NOMO-1 treated with DMSO at 0.1 percent for 48 hours (cell line): ENCODE measurements around the gene COQ8B.

ENCODE experiments used
- DNase-seq: peaks from one replicate; lab custom pipeline; 2025; ENCODE audit not compliant: unreplicated experiment; lab: John Stamatoyannopoulos, UW

The COQ8B gene

GRCh38 chr19:40691421-40692211 is 25.1 kb downstream of the COQ8B start:
- no peak for DNase-seq

- peak; percentile 70 for DNase-seq
Measured at GRCh38 chr19:40690693-40691420, 25.8 kb downstream of the COQ8B start.

DNA sequence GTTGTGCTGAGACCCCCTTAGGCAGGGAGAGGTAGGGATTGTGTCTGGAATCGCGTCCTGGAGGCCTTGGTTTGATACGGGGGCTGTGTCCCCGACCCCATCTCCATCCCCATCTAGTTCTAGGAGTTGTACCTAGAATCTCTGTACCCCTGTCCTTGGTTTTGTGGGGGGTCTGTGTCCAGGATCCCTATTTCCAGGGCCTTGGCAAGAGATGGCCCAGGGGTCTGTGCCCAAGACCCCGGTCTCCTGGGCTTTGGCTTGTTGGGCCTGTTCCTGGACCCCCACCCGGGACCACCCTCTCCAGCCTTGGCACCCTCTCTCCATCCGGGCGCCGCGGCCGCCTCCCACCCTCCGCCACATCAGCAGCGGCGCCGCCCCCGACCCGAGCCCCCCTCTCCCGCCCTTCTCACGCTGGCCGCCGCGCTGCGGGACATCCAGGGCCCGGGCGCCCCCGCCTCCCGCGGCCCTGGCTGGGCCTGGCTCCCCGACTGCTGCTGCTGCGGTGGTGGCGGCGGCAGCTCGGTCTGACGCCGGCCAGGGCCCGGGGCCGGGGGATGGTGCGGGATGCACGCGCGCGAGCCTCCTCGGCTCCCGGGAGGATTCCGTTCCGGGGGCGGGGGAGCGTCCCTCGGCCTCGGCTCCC is 26.5 kb downstream of the COQ8B start, which contains the start of gene NUMBL:
TSS of gene NUMBL (minus strand) at position 602 of the 643 bp plus-strand sequence. CDS start at position 434, 168 bp downstream.
- no peak for DNase-seq

DNA sequence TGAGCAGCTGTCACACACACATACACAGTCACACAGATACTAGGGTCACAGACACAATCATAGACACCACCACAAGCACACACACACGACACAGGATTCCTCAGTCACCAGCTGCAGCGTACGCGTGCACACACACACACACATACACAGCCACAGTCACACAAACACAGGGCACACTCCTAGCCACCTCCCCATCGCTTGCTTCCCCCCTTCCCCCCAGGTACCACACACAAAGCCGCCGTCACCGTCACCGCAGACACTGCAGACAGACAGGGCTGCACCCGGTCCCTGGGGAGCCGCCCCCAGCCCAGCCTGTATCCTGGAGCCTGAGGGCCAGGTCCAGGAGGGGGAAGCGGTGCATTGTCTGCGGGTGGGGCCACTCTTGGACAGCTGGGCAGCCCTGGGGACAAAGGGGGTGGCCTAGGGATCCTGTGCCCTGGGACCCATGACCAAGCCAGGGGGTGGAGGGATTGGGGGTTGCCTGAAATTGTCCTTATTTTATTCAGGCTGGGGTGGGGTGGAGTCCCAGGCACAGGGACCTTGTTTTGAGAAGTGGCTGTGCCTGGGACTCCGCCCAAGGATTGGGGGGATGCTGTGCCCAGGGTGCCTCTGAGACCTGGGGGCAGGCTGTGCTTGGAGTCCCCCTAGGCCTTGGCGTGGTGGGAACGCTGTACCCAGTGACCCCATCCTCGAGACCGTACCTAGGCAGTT is 27.2 kb downstream of the COQ8B start:
- DNase-seq = no peak

DNA sequence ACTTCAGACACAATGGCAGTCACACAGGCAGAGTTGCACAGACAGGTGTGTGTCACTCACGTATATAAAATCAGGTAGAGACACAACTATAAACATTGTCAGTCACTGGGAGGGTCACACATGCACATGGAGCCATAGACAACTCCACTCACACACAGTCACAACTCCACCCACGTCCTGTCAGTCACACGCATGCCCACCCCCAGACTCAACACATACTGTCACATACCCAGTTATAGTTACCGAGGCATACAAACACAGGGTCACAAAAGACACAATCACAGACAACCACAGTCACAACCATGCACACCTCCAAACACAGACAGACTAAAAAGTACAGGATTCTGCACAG is 27.7 kb downstream of the COQ8B start:
- DNase-seq = no peak

- no peak for DNase-seq
Measured at GRCh38 chr19:40688309-40688708, 28.4 kb downstream of the COQ8B start.

- peak; percentile 3 for DNase-seq
Measured at GRCh38 chr19:40687525-40688016, 29.1 kb downstream of the COQ8B start.

- no peak for DNase-seq
Measured at GRCh38 chr19:40686882-40687524, 29.7 kb downstream of the COQ8B start.

GRCh38 chr19:40685563-40685962 is 31.1 kb downstream of the COQ8B start:
- no peak for DNase-seq

DNA sequence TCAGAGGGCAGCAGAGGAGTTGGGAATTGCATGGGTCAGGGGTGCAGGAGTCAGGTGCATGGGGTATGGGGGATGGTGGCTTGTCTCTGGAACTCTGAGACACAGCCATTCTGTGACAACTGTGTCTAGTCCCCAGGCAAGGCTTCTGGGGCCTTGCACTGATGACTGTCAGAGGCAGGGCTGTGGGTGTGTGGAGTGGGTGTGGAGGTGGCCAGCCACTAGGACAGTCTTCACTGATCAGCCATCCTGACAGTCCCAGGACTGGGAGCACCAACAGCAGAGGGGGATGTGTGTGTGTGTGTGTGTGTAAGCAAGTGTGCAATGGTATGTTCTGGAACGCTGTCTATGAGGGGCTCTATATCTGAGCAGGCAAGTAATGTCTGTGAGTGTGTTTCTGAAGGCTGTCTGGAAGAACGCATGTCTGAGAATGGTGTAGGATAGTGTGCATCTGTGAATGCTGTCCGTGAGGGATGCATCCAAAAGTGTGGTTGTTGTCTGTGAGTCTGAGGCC is 31.6 kb downstream of the COQ8B start:
- no peak for DNase-seq

- DNase-seq = no peak
Measured at GRCh38 chr19:40684280-40684679, 32.4 kb downstream of the COQ8B start.

DNA sequence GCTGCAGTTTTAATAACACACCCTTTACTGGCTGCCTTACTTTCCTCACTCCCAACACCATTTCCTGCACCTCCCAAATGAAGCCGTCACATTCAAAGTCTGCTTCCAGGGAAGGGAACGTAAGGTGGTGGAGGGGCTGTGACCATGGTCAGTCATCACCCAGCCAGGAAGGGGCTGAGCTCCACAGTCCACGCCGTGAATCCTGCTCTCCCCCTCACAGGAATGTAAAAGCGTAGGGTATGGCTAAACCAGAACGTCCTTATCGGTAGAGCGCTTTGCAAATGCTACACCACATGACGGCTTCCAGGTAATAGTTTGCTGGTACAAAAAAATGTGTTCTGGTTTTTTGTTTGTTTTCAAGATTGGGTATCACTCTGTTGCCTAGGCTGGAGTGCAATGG is 33.2 kb downstream of the COQ8B start:
- DNase-seq = no peak

- DNase-seq = no peak
Measured at GRCh38 chr19:40682431-40682964, 34.2 kb downstream of the COQ8B start.

DNA sequence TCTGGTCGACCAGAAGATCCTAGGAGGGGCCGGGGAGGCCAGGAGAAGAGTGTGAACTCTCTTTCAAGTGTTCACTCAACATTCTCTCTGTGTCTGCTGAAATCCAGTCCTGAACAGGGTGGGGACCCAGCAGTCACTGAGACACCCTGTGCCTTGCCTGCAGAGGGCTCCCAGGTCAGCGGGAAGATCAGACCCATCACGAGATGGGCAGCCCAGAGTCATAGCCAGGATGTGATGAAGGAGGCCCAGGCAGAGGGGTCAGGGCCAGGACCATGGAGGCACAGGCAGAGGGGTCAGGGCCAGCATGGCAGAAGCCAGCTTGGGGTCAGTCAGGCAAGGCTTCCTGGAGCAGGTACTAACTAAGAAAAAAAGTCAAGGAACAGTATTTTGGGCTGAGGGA is 35.6 kb downstream of the COQ8B start:
- DNase-seq = no peak

DNA sequence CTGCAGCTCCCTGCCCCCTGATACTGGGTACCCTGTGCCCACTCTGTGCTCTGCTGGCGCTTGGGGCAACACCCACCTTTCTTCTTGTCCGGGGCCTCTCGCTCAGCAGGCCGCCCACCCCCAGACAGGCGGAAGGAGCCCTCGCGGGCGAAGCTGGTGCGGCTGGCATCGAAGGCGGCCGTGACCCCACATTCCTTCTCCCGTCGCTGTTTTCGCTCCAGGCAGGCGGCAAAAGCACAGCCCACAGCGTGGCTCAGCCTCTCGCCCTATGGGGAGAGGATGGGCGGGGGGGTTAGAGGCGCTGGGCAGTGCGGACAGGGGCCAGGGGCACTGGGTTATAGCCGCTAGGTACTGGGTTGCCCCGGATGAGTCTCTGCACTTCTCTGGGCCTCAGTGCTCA is 39.5 kb downstream of the COQ8B start:
- no peak for DNase-seq

GRCh38 chr19:40674291-40674690 is 42.4 kb downstream of the COQ8B start:
- no peak for DNase-seq

GRCh38 chr19:40673397-40673796 is 43.3 kb downstream of the COQ8B start:
- DNase-seq = no peak

- no peak for DNase-seq
Measured at GRCh38 chr19:40672573-40673299, 44.0 kb downstream of the COQ8B start.

- no peak for DNase-seq
Measured at GRCh38 chr19:40672038-40672437, 44.6 kb downstream of the COQ8B start.

DNA sequence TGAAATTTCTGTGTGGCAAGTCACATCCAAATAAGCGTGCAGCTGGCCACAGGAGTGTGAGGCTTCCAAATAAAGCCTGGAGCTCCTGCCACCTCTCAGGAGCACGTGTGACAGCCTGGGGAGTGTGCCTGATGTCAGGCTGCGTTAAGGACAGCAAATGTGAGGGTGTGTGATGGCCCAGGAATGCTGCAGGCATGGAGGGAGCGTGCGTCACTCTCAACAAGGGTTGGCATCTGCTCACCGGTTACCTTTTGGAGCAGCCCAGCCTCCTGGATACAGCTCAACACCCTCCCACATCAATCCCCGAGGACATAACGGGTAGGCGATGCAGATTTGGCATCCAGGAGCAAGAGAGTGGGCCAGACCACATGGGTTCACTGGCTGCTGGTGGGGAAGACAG is 45.3 kb downstream of the COQ8B start:
- DNase-seq = no peak
